SU-DHL-6 (cell line): Measurements from ENCODE around the gene DNAJC18.

Experiments used
- H2AFZ ChIP-seq: fragments of 200-600 bp; sonication (generic); 2 replicates; pipeline ENCODE4 v1.6.1; 2014; ENCODE audit warnings: low read depth, mild to moderate bottlenecking, moderate library complexity, mixed read lengths, antibody characterized with exemption, low read length; ENCODE audit not compliant: severe bottlenecking
- H3F3A ChIP-seq: fragments of 200-600 bp; shearing (Covaris generic); 2 replicates; pipeline ENCODE4 v1.6.0; 2016; ENCODE audit warnings: antibody characterized with exemption, mild to moderate bottlenecking; ENCODE audit not compliant: insufficient read depth
- H3K27ac ChIP-seq: fragments of 200-600 bp; sonication (generic); 2 replicates; pipeline ENCODE4 v1.5.1; 2016; ENCODE audit warnings: low read depth, mild to moderate bottlenecking, low read length, moderate library complexity, mixed read lengths
- H3K27me3 ChIP-seq: fragments of 200-600 bp; sonication (generic), shearing (Covaris generic); 2 replicates; pipeline ENCODE4 v1.6.0; 2014; ENCODE audit warnings: mild to moderate bottlenecking, low read length
- H3K36me3 ChIP-seq: fragments of 200-600 bp; sonication (generic); 2 replicates; pipeline ENCODE4 v1.6.1; 2014; ENCODE audit warnings: mild to moderate bottlenecking, low read length, mixed read lengths
- H3K4me2 ChIP-seq: fragments of 300-600, 200-600 bp; shearing (Covaris generic), sonication (generic); 2 replicates; pipeline ENCODE4 v1.6.0; 2014; ENCODE audit warnings: low read length, low read depth, mild to moderate bottlenecking; ENCODE audit not compliant: poor library complexity, severe bottlenecking
- H3K4me3 ChIP-seq: fragments of 200-600 bp; sonication (generic); 2 replicates; pipeline ENCODE4 v1.5.1; 2014; ENCODE audit warnings: antibody characterized with exemption, low read length, mild to moderate bottlenecking, mixed read lengths; ENCODE audit not compliant: insufficient read depth, poor library complexity, severe bottlenecking
- H3K79me2 ChIP-seq: fragments of 200-600 bp; sonication (generic); 2 replicates; pipeline ENCODE4 v1.6.1; 2014; ENCODE audit warnings: mild to moderate bottlenecking, low read length, moderate library complexity; ENCODE audit not compliant: insufficient read depth
- H3K9ac ChIP-seq: fragments of 200-600 bp; sonication (generic); 2 replicates; pipeline ENCODE4 v1.7.0; 2014; ENCODE audit warnings: mild to moderate bottlenecking, low read length
- H3K9me2 ChIP-seq: fragments of 200-600 bp; sonication (generic); replicated peaks from 2 replicates; pipeline ENCODE4 v1.6.1; 2014; ENCODE audit warnings: low read length; ENCODE audit not compliant: insufficient read depth
- H3K9me3 ChIP-seq: fragments of 200-600 bp; sonication (generic); 2 replicates; pipeline ENCODE4 v1.6.1; 2014; ENCODE audit warnings: low read length, mixed read lengths; ENCODE audit not compliant: insufficient read depth
- H4K20me1 ChIP-seq: fragments of 200-600 bp; sonication (generic); 2 replicates; pipeline ENCODE4 v1.6.1; 2014; ENCODE audit warnings: low read depth, mild to moderate bottlenecking, antibody characterized with exemption, low read length, moderate library complexity, mixed read lengths
- CTCF ChIP-seq: fragments of 200-600 bp; sonication (generic); IDR thresholded peaks from one replicate; pipeline ENCODE4 v1.5.1; 2017; ENCODE audit warnings: antibody characterized with exemption, mild to moderate bottlenecking, low read length, moderate library complexity; ENCODE audit not compliant: insufficient read depth, poor library complexity, severe bottlenecking
- EZH2phosphoT487 ChIP-seq: fragments of 200-600 bp; sonication (generic), shearing (Covaris generic); conservative IDR thresholded peaks from 2 replicates; pipeline ENCODE4 v1.6.1; 2018; ENCODE audit warnings: mild to moderate bottlenecking, antibody characterized with exemption, low read length, moderate library complexity, mixed read lengths

The DNAJC18 gene

GRCh38 chr5:139403787-139404483 is 35.4 kb downstream of the DNAJC18 start, which contains the start of gene SPATA24:
Gene SPATA24, minus strand, starts transcription at chr5:139404089. Its CDS starts 29 bp downstream, at chr5:139404060.
- peak within 1 kb of the TSS; percentile 77 for H3K4me2 ChIP-seq
- H3K9me2 ChIP-seq = no peaks in the 10 kb centered on the region
- peak within 1 kb of the TSS; percentile 56 for H3K9ac ChIP-seq
- H3K27me3 ChIP-seq = no peaks in the 10 kb centered on the region
- no peaks in the 10 kb centered on the region for H3K79me2 ChIP-seq
- no peaks in the 10 kb centered on the region for H3K36me3 ChIP-seq
- H2AFZ ChIP-seq = peak within 1 kb of the TSS; percentile 97
- no peaks in the 10 kb centered on the region for H4K20me1 ChIP-seq
- peak within 1 kb of the TSS; percentile 87 for H3K27ac ChIP-seq
- peak within 1 kb of the TSS; percentile 59 for H3K4me3 ChIP-seq
- H3K9me3 ChIP-seq = no peaks in the 10 kb centered on the region
- TF ChIP-seq EZH2phosphoT487 (no peak), CTCF (no peak)
- H3F3A ChIP-seq = peaks cover 6% of the 10 kb centered on the region

GRCh38 chr5:139403418-139403786 is 35.9 kb downstream of the DNAJC18 start:
- Histone ChIP-seq H3K36me3 (no peaks in the 10 kb centered on the region), H3K27me3 (no peaks in the 10 kb centered on the region), H3K9ac (peak overlapping the region; percentile 56), H3K79me2 (no peaks in the 10 kb centered on the region), H3K9me3 (no peaks in the 10 kb centered on the region), H3K9me2 (no peaks in the 10 kb centered on the region), H3K4me3 (peak overlapping the region; percentile 59), H3K27ac (peak overlapping the region; percentile 87), H3F3A (peaks cover 6% of the 10 kb centered on the region), H4K20me1 (no peaks in the 10 kb centered on the region), H3K4me2 (peak overlapping the region; percentile 77), H2AFZ (peak overlapping the region; percentile 97)
- no peak for TF ChIP-seq CTCF
- TF ChIP-seq EZH2phosphoT487 = no peak

GRCh38 chr5:139402561-139403158 is 36.7 kb downstream of the DNAJC18 start:
- no peak overlapping the region for H3K9ac ChIP-seq
- H3K9me3 ChIP-seq = no peaks in the 10 kb centered on the region
- no peaks in the 10 kb centered on the region for H3K27me3 ChIP-seq
- H3K9me2 ChIP-seq = no peaks in the 10 kb centered on the region
- TF ChIP-seq EZH2phosphoT487 = no peak
- TF ChIP-seq CTCF = peak; percentile 80
- 0 out of 2 replicates have a peak overlapping the region, but pooled peaks have one; percentile 87 for H3K27ac ChIP-seq
- H4K20me1 ChIP-seq = no peaks in the 10 kb centered on the region
- peak overlapping the region; percentile 77 for H3K4me2 ChIP-seq
- no peaks in the 10 kb centered on the region for H3K36me3 ChIP-seq
- H3K4me3 ChIP-seq = peak overlapping the region; percentile 59
- no peaks in the 10 kb centered on the region for H3K79me2 ChIP-seq
- H3F3A ChIP-seq = peaks cover 6% of the 10 kb centered on the region
- no peak overlapping the region for H2AFZ ChIP-seq
